ENCODE measurements around the gene CD300LD.

- TF ChIP-seq CTCF (IDR thresholded peaks at IDR 0.05; ENCODE audit: poor library complexity, severe bottlenecking) (no peak), EZH2 (IDR thresholded peaks at IDR 0.05; ENCODE audit: borderline replicate concordance, insufficient read depth, low read length, poor library complexity, severe bottlenecking) (no peak), POLR2AphosphoS5 (IDR thresholded peaks at IDR 0.05) (no peak)
These were observed 39.7 kb upstream of the CD300LD start for GRCh38 chr17:74631468-74632450.
